Mammary epithelial cell (primary cell): ENCODE measurements around the gene MAGI1.

Experiments
- CTCF ChIP-seq, 2 donors: IDR thresholded peaks in 1 of 2; conservative IDR thresholded peaks in 1 of 2; 2 replicates each; pipeline ENCODE4 v1.5.1; 2011 to 2012; ENCODE audit warnings: inconsistent platforms in 2 of 2, low read length in 2 of 2, mild to moderate bottlenecking in 2 of 2, control low read depth in 1 of 2, low read depth in 1 of 2; ENCODE audit not compliant: insufficient read depth in 1 of 2; ENCODE audit errors: extremely low read depth in 1 of 2
- EZH2 ChIP-seq: IDR thresholded peaks from 2 replicates; pipeline ENCODE4 v1.6.1; 2012; ENCODE audit warnings: low read length, inconsistent platforms, borderline replicate concordance

- no peak for TF ChIP-seq CTCF (conservative IDR thresholded peaks at IDR 0.05 in 1 of 2, IDR thresholded peaks at IDR 0.05 in 1 of 2; ENCODE audit: extremely low read depth in 1 of 2, insufficient read depth in 1 of 2, low read depth in 1 of 2, low read length in 2 of 2)
- no peak for TF ChIP-seq EZH2
Observed at GRCh38 chr3:65409176-65409569, 629.5 kb downstream of the MAGI1 start.
